OCI-M2 (cell line): ENCODE data around the gene RAB26.

Source experiments
- DNase-seq: peaks from one replicate; lab custom pipeline; 2025; ENCODE audit not compliant: unreplicated experiment; lab: John Stamatoyannopoulos, UW

RAB26 gene

GRCh38 chr16:2142942-2143877, 5.2 kb upstream of the RAB26 start:
- DNase-seq: no peak

- DNase-seq: no peak
Observed at GRCh38 chr16:2143878-2144485, 4.4 kb upstream of the RAB26 start.

GRCh38 chr16:2145843-2146242, 2.6 kb upstream of the RAB26 start:
- no peak for DNase-seq

GRCh38 chr16:2147378-2147777, 1.0 kb upstream of the RAB26 start:
- no peak for DNase-seq

GRCh38 chr16:2148714-2149629, 547 bp downstream of the RAB26 start:
- no peak for DNase-seq

DNA sequence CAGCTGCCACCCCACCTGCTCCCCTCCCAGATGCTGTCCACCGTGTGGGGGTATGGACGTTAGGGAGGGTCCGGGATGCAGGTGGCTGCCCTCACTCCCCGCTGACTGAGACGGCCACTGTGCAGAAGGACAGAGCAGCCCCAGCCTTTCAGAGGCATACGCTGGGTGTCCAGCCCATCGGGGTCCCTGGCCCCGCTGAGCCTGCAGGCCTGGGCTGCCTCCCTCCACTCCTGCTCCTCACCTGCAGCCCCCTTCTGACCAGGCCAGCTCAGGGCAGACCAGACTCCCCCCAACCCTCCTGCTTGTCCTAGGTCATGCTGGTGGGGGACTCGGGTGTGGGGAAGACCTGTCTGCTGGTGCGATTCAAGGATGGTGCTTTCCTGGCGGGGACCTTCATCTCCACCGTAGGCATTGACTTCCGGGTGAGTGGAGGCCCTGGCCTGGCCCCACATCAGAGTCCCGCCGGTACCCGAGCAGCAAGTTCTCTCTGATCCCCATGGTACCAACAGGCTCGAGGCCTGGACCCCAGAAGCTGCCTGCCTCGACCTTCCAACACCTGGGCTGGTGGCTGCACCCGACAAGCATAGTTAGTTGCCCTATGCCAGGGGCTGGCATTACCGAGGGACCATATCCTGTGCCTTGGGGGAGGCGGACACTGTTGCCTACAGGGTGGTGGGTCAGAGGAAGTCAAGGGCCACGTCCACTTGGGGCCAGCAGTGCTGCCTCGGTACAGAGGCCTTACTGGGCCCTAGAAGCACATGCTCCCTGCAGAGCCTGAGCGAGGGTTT, 1.4 kb downstream of the RAB26 start:
- DNase-seq: no peak

- DNase-seq: no peak
Observed at GRCh38 chr16:2150418-2151187, 2.2 kb downstream of the RAB26 start.

DNA sequence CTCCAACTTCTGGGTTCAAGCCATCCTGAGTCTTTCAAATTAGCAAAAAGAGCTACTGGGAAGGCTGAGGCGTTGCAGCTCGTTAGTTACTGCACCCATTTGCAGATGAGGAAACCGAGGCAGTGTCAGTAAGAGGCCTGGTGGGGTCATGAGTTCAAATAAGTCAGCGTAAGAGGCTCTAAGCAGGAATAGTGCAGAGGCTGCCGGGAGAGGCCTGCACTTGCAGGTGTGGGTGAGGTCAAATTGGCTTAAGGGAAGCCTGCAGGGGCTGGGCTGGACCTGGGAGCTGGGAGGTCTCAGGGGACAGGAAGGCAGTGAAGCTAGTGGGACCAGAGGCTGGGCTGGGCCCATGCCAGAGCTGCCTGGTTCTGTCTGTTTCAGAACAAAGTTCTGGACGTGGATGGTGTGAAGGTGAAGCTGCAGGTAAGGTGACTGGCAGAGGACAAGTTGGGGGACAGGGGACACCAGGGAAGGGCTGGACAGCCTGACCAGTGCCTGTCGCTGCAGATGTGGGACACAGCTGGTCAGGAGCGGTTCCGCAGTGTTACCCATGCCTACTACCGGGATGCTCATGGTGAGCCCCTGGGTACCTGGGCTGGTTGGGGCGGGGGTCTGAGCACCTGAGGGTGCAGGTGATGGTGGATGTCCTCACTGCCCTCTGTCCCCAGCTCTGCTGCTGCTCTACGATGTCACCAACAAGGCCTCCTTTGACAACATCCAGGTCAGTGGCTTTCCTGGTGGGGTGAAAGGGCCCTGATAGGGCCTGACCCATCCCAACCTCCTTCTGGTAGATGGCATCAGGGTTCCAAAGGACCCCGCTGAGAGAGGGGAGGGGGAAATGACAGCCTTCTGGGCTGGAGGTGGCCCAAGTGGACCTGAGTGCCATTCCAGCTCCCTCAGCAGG, 3.0 kb downstream of the RAB26 start:
- no peak for DNase-seq

GRCh38 chr16:2152695-2153506, 4.5 kb downstream of the RAB26 start:
- no peak for DNase-seq

DNA sequence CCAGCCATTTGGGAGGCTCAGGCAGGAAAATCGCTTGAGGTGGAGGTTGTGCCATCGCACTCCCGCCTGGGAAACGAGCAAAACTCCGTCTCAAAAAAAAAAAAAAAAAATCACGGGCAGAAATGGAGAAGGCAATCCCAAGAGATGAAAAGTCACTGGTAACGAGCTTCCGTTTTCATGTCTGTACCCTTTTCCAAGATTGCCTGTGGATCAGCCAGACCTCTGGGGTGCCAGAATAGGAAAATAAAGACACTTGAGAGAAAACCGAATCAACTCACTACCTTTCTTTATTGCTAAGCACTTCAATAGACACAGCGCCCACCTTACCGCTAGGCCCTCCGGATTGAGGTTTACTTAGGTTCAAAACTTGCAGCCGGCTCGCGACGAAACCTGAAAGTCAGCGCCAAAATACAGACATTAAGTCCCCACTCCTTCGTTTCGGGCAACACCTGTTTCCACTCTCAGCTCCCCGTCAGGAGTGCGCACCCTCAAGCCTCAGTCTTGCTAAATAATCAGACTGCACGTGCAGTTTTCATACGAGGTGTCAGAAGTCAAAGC, 6.2 kb downstream of the RAB26 start:
- no peak for DNase-seq

- peak; percentile 74 for DNase-seq
Observed at GRCh38 chr16:2155091-2155950, 6.9 kb downstream of the RAB26 start, which contains the start of gene TRAF7. TRAF7 (plus strand) TSS chr16:2155782; CDS start chr16:2163921, 8,139 bp downstream.

- DNase-seq: no peak
Observed at GRCh38 chr16:2155977-2156848, 7.8 kb downstream of the RAB26 start.

DNA sequence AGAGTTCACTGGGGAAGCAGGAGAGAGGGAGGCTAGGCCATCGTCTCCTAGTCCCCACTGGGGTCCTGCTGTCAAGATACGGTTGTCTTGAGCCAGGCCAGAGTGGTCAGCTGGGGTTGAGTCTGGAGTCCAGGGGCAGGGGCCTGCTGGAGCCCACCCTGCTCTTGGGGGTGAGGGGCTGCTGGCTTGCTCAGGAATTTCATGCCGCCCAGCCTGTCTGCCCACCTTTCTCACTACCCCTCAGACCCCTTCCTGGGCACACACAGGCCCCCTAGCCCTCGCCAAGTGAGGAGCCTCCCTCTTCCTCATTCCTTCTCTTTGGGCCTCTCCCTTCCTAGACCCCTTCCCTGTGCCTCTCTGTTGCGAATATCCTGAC, 8.4 kb downstream of the RAB26 start:
- no peak for DNase-seq

GRCh38 chr16:2157480-2158261, 9.2 kb downstream of the RAB26 start:
- DNase-seq: no peak

- no peak for DNase-seq
Observed at GRCh38 chr16:2158262-2158638, 9.8 kb downstream of the RAB26 start.
